ENCODE data around the gene DCDC2C. TPM values are rescaled to one million over a fixed set of nuclear protein-coding genes. Genes with fewer than 3 reads are reported as not detected.

Gene DCDC2C
- total and polyA plus RNA-seq, 2 of the 4 experiments (the other 2 are of a cell fraction) = not detected

GRCh38 chr2:3755277-3755676 lies 51.9 kb downstream of the DCDC2C start:
- CTCF ChIA-PET = interaction anchor here (1.5 kb wide), 1 partner anchor 27 kb away, joined by 6 read pairs; no protein-coding TSS in a partner anchor
- Histone ChIP-seq H3K4me1 (ENCODE audit: control insufficient read depth, insufficient read depth, low read length) (peaks cover 14% of the 10 kb centered on the region), H2BK5ac (ENCODE audit: low read depth, low read length, poor library complexity, severe bottlenecking) (no peak overlapping the region), H2AK9ac (replicated peaks; ENCODE audit: low read depth, low read length, poor library complexity) (no peak overlapping the region), H3K9me1 (ENCODE audit: insufficient read depth, low read length) (peaks cover 5% of the 10 kb centered on the region; the same call in 1 of the 2 replicates), H4K8ac (ENCODE audit: low read depth in 2 of 2, low read length in 2 of 2) (no peak overlapping the region), H3K14ac (replicated peaks; ENCODE audit: low read depth, low read length) (no peak overlapping the region), H2BK15ac (ENCODE audit: low read depth, low read length) (no peak overlapping the region), H2AK5ac (ENCODE audit: low read depth, low read length) (no peak overlapping the region), H2BK120ac (ENCODE audit: low read depth, low read length) (no peak overlapping the region), H4K5ac (ENCODE audit: low read depth, low read length) (no peak overlapping the region), H3K79me1 (ENCODE audit: low read depth in 1 of 2, low read length in 2 of 2) (no peaks in the 10 kb centered on the region), H3K56ac (ENCODE audit: extremely low read depth, insufficient read depth, low read length) (no peak overlapping the region), H3K9me3 (ENCODE audit: control insufficient read depth, insufficient read depth, low read length) (no peaks in the 10 kb centered on the region), H3K27me3 (ENCODE audit: control insufficient read depth, insufficient read depth, low read length) (no peaks in the 10 kb centered on the region; the same call in 1 of the 2 replicates), H3K27ac (ENCODE audit: insufficient read depth, low read length) (no peak overlapping the region), H4K20me1 (ENCODE audit: insufficient read depth, low read length) (no peaks in the 10 kb centered on the region), H3K36me3 (ENCODE audit: control insufficient read depth, insufficient read depth, low read length) (no peaks in the 10 kb centered on the region), H3K23ac (ENCODE audit: low read depth, low read length) (no peak overlapping the region), H3K18ac (ENCODE audit: low read depth, low read length) (no peak overlapping the region), H2BK20ac (ENCODE audit: low read depth, low read length) (no peak overlapping the region), H4K91ac (ENCODE audit: insufficient read depth, low read depth, low read length) (no peak overlapping the region), H3K9ac (ENCODE audit: low read depth, low read length) (no peak overlapping the region), H3K4ac (ENCODE audit: low read depth, low read length) (no peak overlapping the region), H2AFZ (replicated peaks; ENCODE audit: low read length, poor library complexity) (no peak overlapping the region), H3K4me3 (ENCODE audit: insufficient read depth, low read depth, low read length) (no peak overlapping the region), H3K4me2 (ENCODE audit: low read depth, low read length) (no peak overlapping the region)
- ATAC-seq (ENCODE audit: low read depth) = no peak
- no peak for DNase-seq
- POLR2A ChIA-PET (ENCODE audit: unreplicated experiment) = no interaction called here
- TF ChIP-seq SMC3 (IDR thresholded peaks at IDR 0.05; ENCODE audit: low read depth, low read length) (no peak), CHD1 (IDR thresholded peaks at IDR 0.05; ENCODE audit: low read depth, low read length) (no peak), CEBPB (IDR thresholded peaks at IDR 0.05; ENCODE audit: low read depth, low read length) (no peak), MXI1 (IDR thresholded peaks at IDR 0.05; ENCODE audit: borderline replicate concordance, low read depth, low read length) (no peak)
- 79% methylated on average over 3 of the region's 3 CpGs; no CpG with 5 or more reads in 1 of the 2 experiments for WGBS, 2 experiments (ENCODE audit: extremely low coverage in 2 of 2, insufficient read length in 1 of 2)
- dilution Hi-C loops (cut with HindIII; ENCODE audit: low sequenced_read_pairs, unreplicated experiment) (no loop called here), intact Hi-C loops (cut with micrococcal nuclease) (no loop called here), in situ Hi-C loops (cut with MboI; ENCODE audit: low sequenced_read_pairs) (no loop called here)
- BruUV-seq (replicated peaks) = no TSS peak
